IMR-90 (cell line): ENCODE data around the gene IGFBP1. TPM values are rescaled to one million over a fixed set of nuclear protein-coding genes. Genes with fewer than 3 reads are reported as not detected.

Experiments used
- ATAC-seq: fragments of 200-7000 bp; cut with Tn5 transposase; 2 replicates; pipeline ENCODE4 v1.9.1; 2020; ENCODE audit warnings: low read depth, mild to moderate bottlenecking, moderate library complexity
- BruUV-seq: library from RNA; stranded (reverse); fragments of 400-500 nt; replicated peaks from 2 replicates; lab custom pipeline; 2021; lab: Mats Ljungman, UMichigan
- CTCF ChIA-PET: fragments of 300-600 bp; formaldehyde crosslinking; extraction: SDS; loops from one replicate; lab custom pipeline; 2021; ENCODE audit warnings: antibody characterized with exemption; lab: Yijun Ruan, JAX
- POLR2A ChIA-PET: fragments of 300-600 bp; sonication (Branson Sonifier 250); formaldehyde crosslinking; loops from one replicate; lab custom pipeline; 2022; ENCODE audit warnings: antibody characterized with exemption; ENCODE audit not compliant: unreplicated experiment; lab: Charles Lee
- DNase-seq: peaks from one replicate; pipeline ENCODE4 v3.0.0; 2013
- H2AFZ ChIP-seq: replicated peaks from 2 replicates; pipeline ENCODE3; 2013; ENCODE audit warnings: low read length, mild to moderate bottlenecking; ENCODE audit not compliant: poor library complexity
- H2AK5ac ChIP-seq: 2 replicates; pipeline ENCODE4 v1.6.1; 2013; ENCODE audit warnings: low read depth, low read length, inconsistent platforms
- H2AK9ac ChIP-seq: replicated peaks from 2 replicates; pipeline ENCODE3; 2013; ENCODE audit warnings: mild to moderate bottlenecking, low read depth, low read length, moderate library complexity; ENCODE audit not compliant: poor library complexity
- H2BK120ac ChIP-seq: 2 replicates; pipeline ENCODE4 v1.6.1; 2013; ENCODE audit warnings: low read depth, low read length, inconsistent platforms
- H2BK15ac ChIP-seq: 3 replicates; pipeline ENCODE4 v1.6.1; 2013; ENCODE audit warnings: low read depth, low read length, inconsistent platforms
- H2BK20ac ChIP-seq: 2 replicates; pipeline ENCODE4 v1.6.1; 2013; ENCODE audit warnings: low read depth, mild to moderate bottlenecking, inconsistent platforms, low read length, moderate library complexity
- H2BK5ac ChIP-seq: 2 replicates; pipeline ENCODE4 v1.6.1; 2013; ENCODE audit warnings: mild to moderate bottlenecking, low read depth, low read length, inconsistent platforms; ENCODE audit not compliant: poor library complexity, severe bottlenecking
- H3K14ac ChIP-seq: replicated peaks from 2 replicates; pipeline ENCODE4 v1.6.1; 2013; ENCODE audit warnings: low read depth, low read length, inconsistent platforms
- H3K18ac ChIP-seq: 2 replicates; pipeline ENCODE4 v1.6.1; 2013; ENCODE audit warnings: low read depth, low read length, control low read depth
- H3K23ac ChIP-seq: 2 replicates; pipeline ENCODE4 v1.6.1; 2013; ENCODE audit warnings: low read depth, low read length, inconsistent platforms
- H3K27ac ChIP-seq: 2 replicates; pipeline ENCODE4 v1.5.1; 2013; ENCODE audit warnings: mild to moderate bottlenecking, control low read depth, low read length; ENCODE audit not compliant: insufficient read depth
- H3K27me3 ChIP-seq: 2 replicates; pipeline ENCODE4 v1.6.1; 2013; ENCODE audit warnings: low read length; ENCODE audit not compliant: control insufficient read depth, insufficient read depth
- H3K36me3 ChIP-seq: 2 replicates; pipeline ENCODE4 v1.6.1; 2013; ENCODE audit warnings: low read length, mixed read lengths; ENCODE audit not compliant: control insufficient read depth, insufficient read depth
- H3K4ac ChIP-seq: 2 replicates; pipeline ENCODE4 v1.6.1; 2013; ENCODE audit warnings: low read depth, low read length, inconsistent platforms
- H3K4me1 ChIP-seq: 2 replicates; pipeline ENCODE4 v1.6.1; 2013; ENCODE audit warnings: low read length, mixed read lengths; ENCODE audit not compliant: control insufficient read depth, insufficient read depth
- H3K4me2 ChIP-seq: 2 replicates; pipeline ENCODE4 v1.6.1; 2013; ENCODE audit warnings: low read depth, mild to moderate bottlenecking, control low read depth, low read length, moderate library complexity
- H3K4me3 ChIP-seq: 2 replicates; pipeline ENCODE4 v1.5.1; 2013; ENCODE audit warnings: low read depth, mild to moderate bottlenecking, control low read depth, low read length, moderate library complexity; ENCODE audit not compliant: insufficient read depth
- H3K56ac ChIP-seq: 2 replicates; pipeline ENCODE4 v1.6.1; 2013; ENCODE audit warnings: low read length, inconsistent platforms; ENCODE audit not compliant: insufficient read depth; ENCODE audit errors: extremely low read depth
- H3K79me1 ChIP-seq, 2 experiments: 2 replicates each; pipeline ENCODE4 v1.6.1; 2013; ENCODE audit warnings: low read length in 2 of 2, inconsistent platforms in 1 of 2, low read depth in 1 of 2
- H3K9ac ChIP-seq: 2 replicates; pipeline ENCODE4 v1.6.1; 2013; ENCODE audit warnings: low read depth, low read length, control low read depth
- H3K9me1 ChIP-seq: 2 replicates; pipeline ENCODE4 v1.6.1; 2013; ENCODE audit warnings: low read length, inconsistent platforms; ENCODE audit not compliant: insufficient read depth
- H3K9me3 ChIP-seq: 2 replicates; pipeline ENCODE4 v1.6.1; 2013; ENCODE audit warnings: low read length; ENCODE audit not compliant: control insufficient read depth, insufficient read depth
- H4K20me1 ChIP-seq: 2 replicates; pipeline ENCODE4 v1.6.1; 2013; ENCODE audit warnings: low read length, inconsistent platforms; ENCODE audit not compliant: insufficient read depth
- H4K5ac ChIP-seq: 2 replicates; pipeline ENCODE4 v1.6.1; 2013; ENCODE audit warnings: mild to moderate bottlenecking, low read depth, low read length, control low read depth
- H4K8ac ChIP-seq, 2 experiments: 2 replicates each; pipeline ENCODE4 v1.6.1; 2013; ENCODE audit warnings: low read depth in 2 of 2, low read length in 2 of 2, control low read depth in 1 of 2, inconsistent platforms in 1 of 2
- H4K91ac ChIP-seq: 2 replicates; pipeline ENCODE4 v1.6.1; 2013; ENCODE audit warnings: low read depth, low read length, inconsistent platforms; ENCODE audit not compliant: insufficient read depth
- BHLHE40 ChIP-seq: fragments of 150-350 bp; IDR thresholded peaks from 2 replicates; pipeline ENCODE4 v1.6.1; 2016; ENCODE audit warnings: mild to moderate bottlenecking, low read depth, low read length
- CEBPB ChIP-seq: IDR thresholded peaks from 2 replicates; pipeline ENCODE4 v1.6.1; 2012; ENCODE audit warnings: low read depth, low read length, improper control_type of control experiment
- CHD1 ChIP-seq: IDR thresholded peaks from 2 replicates; pipeline ENCODE4 v1.6.1; 2012; ENCODE audit warnings: low read depth, low read length, improper control_type of control experiment
- FOS ChIP-seq: fragments of 150-350 bp; IDR thresholded peaks from 2 replicates; pipeline ENCODE4 v1.6.1; 2016; ENCODE audit warnings: low read depth, low read length
- MAFK ChIP-seq: IDR thresholded peaks from 2 replicates; pipeline ENCODE4 v1.6.1; 2012; ENCODE audit warnings: low read depth, low read length, improper control_type of control experiment
- MAZ ChIP-seq: IDR thresholded peaks from 2 replicates; pipeline ENCODE4 v1.6.1; 2012; ENCODE audit warnings: low read depth, mild to moderate bottlenecking, low read length, improper control_type of control experiment, moderate library complexity, borderline replicate concordance
- MXI1 ChIP-seq: IDR thresholded peaks from 2 replicates; pipeline ENCODE4 v1.6.1; 2012; ENCODE audit warnings: low read depth, mild to moderate bottlenecking, low read length, moderate library complexity, borderline replicate concordance
- NFE2L2 ChIP-seq: fragments of 150-350 bp; IDR thresholded peaks from 2 replicates; pipeline ENCODE4 v1.6.1; 2016; ENCODE audit warnings: low read depth, mild to moderate bottlenecking, low read length
- POLR2A ChIP-seq: IDR thresholded peaks from 2 replicates; pipeline ENCODE4 v1.6.1; 2012; ENCODE audit warnings: mild to moderate bottlenecking, low read depth, low read length
- RAD21 ChIP-seq: IDR thresholded peaks from 2 replicates; pipeline ENCODE4 v1.6.1; 2012; ENCODE audit warnings: low read length, improper control_type of control experiment
- RFX5 ChIP-seq: IDR thresholded peaks from 2 replicates; pipeline ENCODE4 v1.8.0; 2012; ENCODE audit warnings: low read depth, mild to moderate bottlenecking, low read length, moderate library complexity
- SMC3 ChIP-seq: fragments of 150-350 bp; IDR thresholded peaks from 2 replicates; pipeline ENCODE4 v1.6.1; 2016; ENCODE audit warnings: low read depth, mild to moderate bottlenecking, antibody characterized with exemption, low read length, moderate library complexity
- WGBS, 2 experiments: methylation state at CpG; one replicate each; pipeline versions ENCODE4 v1.1.5 to v1.1.7; 2013; ENCODE audit warnings: missing lambda C conversion rate in 2 of 2; ENCODE audit not compliant: insufficient read length in 1 of 2; ENCODE audit errors: extremely low coverage in 2 of 2; 5-methylcytosine and 5-hydroxymethylcytosine counted together
- dilution Hi-C: fragments of 300-500 bp; cut with HindIII; formaldehyde crosslinking; loops from one replicate; pipeline ENCODE4 v1.14.3; 2018; ENCODE audit warnings: low sequenced_read_pairs; ENCODE audit not compliant: unreplicated experiment
- in situ Hi-C: fragments of 300-500 bp; cut with MboI; formaldehyde crosslinking; loops from 3 replicates; pipeline ENCODE4 v1.14.3; 2019; ENCODE audit warnings: low sequenced_read_pairs, inconsistent platforms, mixed read lengths
- intact Hi-C: fragments of 100-400 bp; cut with micrococcal nuclease; formaldehyde crosslinking; loops from 2 replicates; pipeline ENCODE4 v1.10.0; 2022
- polyA plus RNA-seq, 3 experiments: library from polyadenylated mRNA; depleted of rRNA; stranded (reverse); fragments of >200 nt; gene quantifications; 2 replicates each; pipeline ENCODE4 v1.2.3, GENCODE V29; 2012; ENCODE audit warnings: low replicate concordance in 1 of 3
- total RNA-seq: library from RNA; depleted of rRNA; stranded (reverse); fragments of >200 nt; gene quantifications from 2 replicates; pipeline ENCODE4 v1.2.3, GENCODE V29; 2012
- TF ChIP-seq, protein P1 (sequence below): fragments of 150-350 bp; IDR thresholded peaks from 2 replicates; pipeline ENCODE4 v1.6.1; 2017; ENCODE audit warnings: mild to moderate bottlenecking, antibody characterized with exemption, low read length, low read depth
- TF ChIP-seq, protein P2 (sequence below): fragments of 150-350 bp; IDR thresholded peaks from 2 replicates; pipeline ENCODE4 v1.6.1; 2016; ENCODE audit warnings: low read depth, mild to moderate bottlenecking, low read length, moderate library complexity, borderline replicate concordance
- TF ChIP-seq, protein P3 (sequence below): conservative IDR thresholded peaks from 2 replicates; pipeline ENCODE4 v1.5.1; 2012; ENCODE audit warnings: mild to moderate bottlenecking, low read depth, low read length, improper control_type of control experiment

IGFBP1 gene
- total and polyA plus RNA-seq, 2 of the 4 experiments (the other 2 are of a cell fraction), result not detected

DNA sequence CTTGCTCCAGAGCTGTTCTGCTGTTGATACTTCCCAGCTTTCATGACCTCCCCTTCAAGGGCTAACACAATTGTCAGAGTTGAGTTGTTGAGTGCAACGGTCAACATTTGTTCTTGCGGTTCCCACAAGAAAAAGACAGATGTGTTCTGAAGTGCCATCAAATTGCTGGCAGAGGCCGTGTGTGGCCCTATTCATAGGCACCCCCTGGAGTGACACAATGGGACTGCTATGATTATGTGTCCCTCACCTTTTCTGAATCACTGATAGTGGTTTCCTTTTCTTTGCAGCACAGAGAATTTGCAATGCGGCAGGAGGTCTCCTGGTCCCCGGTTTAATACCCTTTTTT is 5.8 kb upstream of the IGFBP1 start:
- peaks cover 5% of the 10 kb centered on the region for H3K4me1 ChIP-seq
- in situ Hi-C loops, result no loop called here
- dilution Hi-C loops, result no loop called here
- no peaks in the 10 kb centered on the region for H3K79me1 ChIP-seq
- H4K91ac ChIP-seq, result no peak overlapping the region
- H4K5ac ChIP-seq, result no peak overlapping the region; the same call in 1 of the 2 replicates
- H2AFZ ChIP-seq, result no peak overlapping the region
- H3K27ac ChIP-seq, result peak overlapping the region; percentile 28; the same call in 1 of the 2 replicates
- ATAC-seq, result no peak; the same call in 1 of the 2 replicates
- 83% methylated on average over 2 of the region's 5 CpGs; no CpG with 5 or more reads in 1 of the 2 experiments for WGBS, 2 experiments
- H3K23ac ChIP-seq, result no peak overlapping the region
- no TSS peak for BruUV-seq
- DNase-seq, result no peak
- TF ChIP-seq RFX5 (no peak), CHD1 (no peak), BHLHE40 (no peak), POLR2A (no peak), FOS (no peak), CEBPB (no peak), SMC3 (no peak), MAFK (no peak), NFE2L2 (no peak), MXI1 (no peak), RAD21 (no peak), MAZ (no peak)
- TF ChIP-seq, protein P1, sequence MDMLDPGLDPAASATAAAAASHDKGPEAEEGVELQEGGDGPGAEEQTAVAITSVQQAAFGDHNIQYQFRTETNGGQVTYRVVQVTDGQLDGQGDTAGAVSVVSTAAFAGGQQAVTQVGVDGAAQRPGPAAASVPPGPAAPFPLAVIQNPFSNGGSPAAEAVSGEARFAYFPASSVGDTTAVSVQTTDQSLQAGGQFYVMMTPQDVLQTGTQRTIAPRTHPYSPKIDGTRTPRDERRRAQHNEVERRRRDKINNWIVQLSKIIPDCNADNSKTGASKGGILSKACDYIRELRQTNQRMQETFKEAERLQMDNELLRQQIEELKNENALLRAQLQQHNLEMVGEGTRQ, result no peak
- TF ChIP-seq, protein P2, sequence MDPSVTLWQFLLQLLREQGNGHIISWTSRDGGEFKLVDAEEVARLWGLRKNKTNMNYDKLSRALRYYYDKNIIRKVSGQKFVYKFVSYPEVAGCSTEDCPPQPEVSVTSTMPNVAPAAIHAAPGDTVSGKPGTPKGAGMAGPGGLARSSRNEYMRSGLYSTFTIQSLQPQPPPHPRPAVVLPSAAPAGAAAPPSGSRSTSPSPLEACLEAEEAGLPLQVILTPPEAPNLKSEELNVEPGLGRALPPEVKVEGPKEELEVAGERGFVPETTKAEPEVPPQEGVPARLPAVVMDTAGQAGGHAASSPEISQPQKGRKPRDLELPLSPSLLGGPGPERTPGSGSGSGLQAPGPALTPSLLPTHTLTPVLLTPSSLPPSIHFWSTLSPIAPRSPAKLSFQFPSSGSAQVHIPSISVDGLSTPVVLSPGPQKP, result no peak
- TF ChIP-seq, protein P3, sequence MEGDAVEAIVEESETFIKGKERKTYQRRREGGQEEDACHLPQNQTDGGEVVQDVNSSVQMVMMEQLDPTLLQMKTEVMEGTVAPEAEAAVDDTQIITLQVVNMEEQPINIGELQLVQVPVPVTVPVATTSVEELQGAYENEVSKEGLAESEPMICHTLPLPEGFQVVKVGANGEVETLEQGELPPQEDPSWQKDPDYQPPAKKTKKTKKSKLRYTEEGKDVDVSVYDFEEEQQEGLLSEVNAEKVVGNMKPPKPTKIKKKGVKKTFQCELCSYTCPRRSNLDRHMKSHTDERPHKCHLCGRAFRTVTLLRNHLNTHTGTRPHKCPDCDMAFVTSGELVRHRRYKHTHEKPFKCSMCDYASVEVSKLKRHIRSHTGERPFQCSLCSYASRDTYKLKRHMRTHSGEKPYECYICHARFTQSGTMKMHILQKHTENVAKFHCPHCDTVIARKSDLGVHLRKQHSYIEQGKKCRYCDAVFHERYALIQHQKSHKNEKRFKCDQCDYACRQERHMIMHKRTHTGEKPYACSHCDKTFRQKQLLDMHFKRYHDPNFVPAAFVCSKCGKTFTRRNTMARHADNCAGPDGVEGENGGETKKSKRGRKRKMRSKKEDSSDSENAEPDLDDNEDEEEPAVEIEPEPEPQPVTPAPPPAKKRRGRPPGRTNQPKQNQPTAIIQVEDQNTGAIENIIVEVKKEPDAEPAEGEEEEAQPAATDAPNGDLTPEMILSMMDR, result no peak
- peak overlapping the region in 1 of 2 experiments; percentile 37; a peak in 1 of 4 replicates for H4K8ac ChIP-seq
- peaks cover 16% of the 10 kb centered on the region for H3K9me1 ChIP-seq
- peak overlapping the region; percentile 37 for H2AK5ac ChIP-seq
- H2BK5ac ChIP-seq, result no peak overlapping the region
- no peak overlapping the region for H2AK9ac ChIP-seq
- H3K14ac ChIP-seq, result peak overlapping the region; percentile 23; the same call in 1 of the 2 replicates
- intact Hi-C loops, result no loop called here
- peak overlapping the region; percentile 37; the same call in 1 of the 2 replicates for H3K18ac ChIP-seq
- H3K27me3 ChIP-seq, result peaks cover 3% of the 10 kb centered on the region; the same call in 1 of the 2 replicates
- no peak overlapping the region for H3K4me3 ChIP-seq
- peaks cover 3% of the 10 kb centered on the region for H3K9me3 ChIP-seq
- H2BK20ac ChIP-seq, result peak overlapping the region; percentile 39; the same call in 1 of the 2 replicates
- no peak overlapping the region for H3K4me2 ChIP-seq
- no peak overlapping the region for H3K56ac ChIP-seq
- POLR2A ChIA-PET, result no interaction called here
- H3K9ac ChIP-seq, result no peak overlapping the region
- H4K20me1 ChIP-seq, result no peaks in the 10 kb centered on the region
- H2BK15ac ChIP-seq, result peak overlapping the region; percentile 4; the same call in 1 of the 3 replicates
- peak overlapping the region; percentile 4; the same call in 1 of the 2 replicates for H2BK120ac ChIP-seq
- peak overlapping the region; percentile 30; the same call in 1 of the 2 replicates for H3K4ac ChIP-seq
- CTCF ChIA-PET, result no interaction called here
- H3K36me3 ChIP-seq, result no peaks in the 10 kb centered on the region
